Stomach (tissue), 4 donors: ENCODE data around the gene WDR93.

ENCODE experiments used
- EP300 ChIP-seq: sonication (generic); formaldehyde crosslinking; IDR thresholded peaks from one replicate; pipeline ENCODE4 v1.6.1; 2017; ENCODE audit warnings: antibody characterized with exemption
- POLR2A ChIP-seq, 4 donors: fragments of 450-650 bp; IDR thresholded peaks; one replicate each; pipeline ENCODE4 v1.6.1; 2016; ENCODE audit warnings: antibody characterized with exemption in 4 of 4, control low read depth in 2 of 4, mild to moderate bottlenecking in 1 of 4, moderate library complexity in 1 of 4
- POLR2AphosphoS5 ChIP-seq, 3 donors: sonication (generic); formaldehyde crosslinking; IDR thresholded peaks; one replicate each; pipeline ENCODE4 v1.6.1; 2016; ENCODE audit warnings: antibody characterized with exemption in 3 of 3
- TF ChIP-seq, protein P1 (sequence below), 7 experiments: fragments of 450-650 bp in 4 of 7; fragments of 200-600 bp in 3 of 7; sonication (generic) in 3 of 7; IDR thresholded peaks; one replicate each; pipeline ENCODE4 v1.5.1; 2016 to 2019; ENCODE audit warnings: antibody characterized with exemption in 7 of 7, control low read depth in 2 of 7, mild to moderate bottlenecking in 1 of 7

DNA sequence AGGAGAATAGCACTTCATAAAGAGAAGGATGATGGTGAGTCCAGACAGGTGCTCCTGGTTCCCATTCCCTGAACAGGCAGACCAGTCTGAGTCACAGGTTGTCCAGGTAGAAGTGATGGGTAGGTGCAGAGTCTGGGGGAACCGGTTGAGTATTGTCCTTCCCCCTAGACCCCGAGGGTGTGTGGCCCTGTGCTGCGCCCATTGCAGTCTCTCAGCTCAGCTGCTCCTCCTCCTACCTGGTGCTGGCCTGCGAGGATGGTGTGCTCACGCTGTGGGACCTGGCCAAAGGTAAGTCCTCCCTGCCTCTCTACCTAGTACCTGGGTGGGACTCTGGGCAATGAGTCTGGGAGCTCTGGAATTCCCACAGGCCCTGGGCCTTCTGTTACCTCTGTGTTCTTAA lies 40.7 kb downstream of the WDR93 start:
- TF ChIP-seq, protein P1, sequence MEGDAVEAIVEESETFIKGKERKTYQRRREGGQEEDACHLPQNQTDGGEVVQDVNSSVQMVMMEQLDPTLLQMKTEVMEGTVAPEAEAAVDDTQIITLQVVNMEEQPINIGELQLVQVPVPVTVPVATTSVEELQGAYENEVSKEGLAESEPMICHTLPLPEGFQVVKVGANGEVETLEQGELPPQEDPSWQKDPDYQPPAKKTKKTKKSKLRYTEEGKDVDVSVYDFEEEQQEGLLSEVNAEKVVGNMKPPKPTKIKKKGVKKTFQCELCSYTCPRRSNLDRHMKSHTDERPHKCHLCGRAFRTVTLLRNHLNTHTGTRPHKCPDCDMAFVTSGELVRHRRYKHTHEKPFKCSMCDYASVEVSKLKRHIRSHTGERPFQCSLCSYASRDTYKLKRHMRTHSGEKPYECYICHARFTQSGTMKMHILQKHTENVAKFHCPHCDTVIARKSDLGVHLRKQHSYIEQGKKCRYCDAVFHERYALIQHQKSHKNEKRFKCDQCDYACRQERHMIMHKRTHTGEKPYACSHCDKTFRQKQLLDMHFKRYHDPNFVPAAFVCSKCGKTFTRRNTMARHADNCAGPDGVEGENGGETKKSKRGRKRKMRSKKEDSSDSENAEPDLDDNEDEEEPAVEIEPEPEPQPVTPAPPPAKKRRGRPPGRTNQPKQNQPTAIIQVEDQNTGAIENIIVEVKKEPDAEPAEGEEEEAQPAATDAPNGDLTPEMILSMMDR (IDR thresholded peaks at IDR 0.05): no peak
- no peak for TF ChIP-seq POLR2A (IDR thresholded peaks at IDR 0.05)
- no peak for TF ChIP-seq EP300
- no peak for TF ChIP-seq POLR2AphosphoS5 (IDR thresholded peaks at IDR 0.05)
